ENCODE measurements around the gene PANK2. TPM values are rescaled to one million over a fixed set of nuclear protein-coding genes. Genes with fewer than 3 reads are reported as not detected.
"Not testable (repeated sequence)": the region's sequence is repeated elsewhere in the genome, so short reads cannot be mapped to it uniquely, and the experiment has no call there.

Gene PANK2
- total RNA-seq, 2 donors from 2014 or later = 55.2 to 86.2 TPM

DNA sequence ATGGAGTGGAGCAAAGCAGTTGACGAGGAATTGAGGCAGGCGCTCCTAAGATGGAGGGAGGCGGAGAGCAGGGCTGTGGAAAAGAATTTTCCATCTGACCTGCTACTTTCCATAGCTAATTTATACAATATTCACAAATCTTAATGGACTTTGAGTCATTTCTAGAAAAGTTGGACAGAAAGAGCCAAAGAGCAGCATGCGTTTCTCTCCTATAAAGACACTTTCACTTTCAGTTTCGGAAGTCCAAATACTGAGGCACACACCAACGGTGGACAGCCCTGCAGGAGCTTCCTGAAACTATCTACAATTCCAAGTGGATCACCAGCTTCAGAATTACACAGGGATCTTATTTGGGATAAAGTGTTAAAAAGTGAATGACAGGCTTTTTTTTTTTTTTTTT is 43.5 kb downstream of the PANK2 start:
- DNase-seq (ENCODE audit: low spot score) = no peak
- H3K4me3 Mint-ChIP-seq = peak overlapping the region; percentile 26
- H3K27ac Mint-ChIP-seq = peak overlapping the region; percentile 78 to 85
- no peaks in the 10 kb centered on the region for H3K9me3 Mint-ChIP-seq
- H3K27me3 Mint-ChIP-seq = no peaks in the 10 kb centered on the region
- peaks cover 32 to 43% of the 10 kb centered on the region in 2 donors for H3K4me1 Mint-ChIP-seq (ENCODE audit: low read depth in 2 of 2)
- no peaks in the 10 kb centered on the region for H3K36me3 Mint-ChIP-seq
- ATAC-seq = peak in 1 of 2 donors; percentile 64

DNA sequence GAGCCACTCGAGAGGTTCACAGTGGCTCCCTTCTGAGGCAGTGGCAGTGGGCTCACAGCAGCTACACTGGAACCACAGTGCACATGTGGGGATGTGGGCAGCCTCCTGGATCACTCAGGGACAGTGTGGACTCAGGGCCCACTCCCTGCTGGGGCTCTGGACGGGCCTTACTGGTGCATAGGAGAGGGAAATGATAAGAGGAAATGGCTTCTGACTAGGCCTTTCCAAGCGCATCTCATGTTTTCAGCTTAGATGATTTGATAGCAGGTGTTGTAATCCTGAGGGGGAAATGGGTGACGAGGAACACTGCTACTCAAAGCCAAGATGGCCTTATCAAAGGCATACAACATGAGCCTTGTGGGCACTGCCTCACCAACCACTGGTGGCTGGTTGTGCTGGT is 44.0 kb downstream of the PANK2 start:
- ATAC-seq (no peak), DNase-seq (ENCODE audit: low spot score) (no peak)
- peaks cover 27 to 37% of the 10 kb centered on the region in 2 donors for H3K4me1 Mint-ChIP-seq (ENCODE audit: low read depth in 2 of 2)
- no peaks in the 10 kb centered on the region for H3K36me3 Mint-ChIP-seq
- H3K27ac Mint-ChIP-seq = peak overlapping the region; percentile 78 to 85
- no peaks in the 10 kb centered on the region for H3K27me3 Mint-ChIP-seq
- H3K9me3 Mint-ChIP-seq = no peaks in the 10 kb centered on the region
- no peak overlapping the region for H3K4me3 Mint-ChIP-seq

DNA sequence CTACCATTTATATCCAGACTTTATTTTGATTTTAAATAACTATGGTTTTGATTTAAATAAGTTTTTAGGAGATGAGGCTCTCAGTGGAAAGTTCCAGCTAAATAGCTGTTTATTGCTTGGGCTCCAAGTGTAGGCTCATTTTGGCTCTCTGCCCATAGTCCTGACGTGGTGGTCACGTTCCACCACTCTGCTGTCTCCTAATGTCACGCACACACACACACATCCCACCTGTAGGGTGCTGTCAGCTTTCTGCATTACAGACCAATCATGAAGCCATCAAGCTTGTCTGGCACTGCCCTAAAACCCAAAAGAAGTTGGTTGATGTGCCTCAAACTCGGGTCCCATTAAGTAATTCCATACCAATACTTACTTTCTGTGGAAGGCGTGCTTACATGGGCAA is 45.4 kb downstream of the PANK2 start:
- Mint-ChIP-seq H3K27ac (peak overlapping the region in 1 of 2 donors; percentile 85), H3K4me1 (ENCODE audit: low read depth in 2 of 2) (peaks cover 20 to 31% of the 10 kb centered on the region in 2 donors), H3K36me3 (peaks cover 7% of the 10 kb centered on the region)

DNA sequence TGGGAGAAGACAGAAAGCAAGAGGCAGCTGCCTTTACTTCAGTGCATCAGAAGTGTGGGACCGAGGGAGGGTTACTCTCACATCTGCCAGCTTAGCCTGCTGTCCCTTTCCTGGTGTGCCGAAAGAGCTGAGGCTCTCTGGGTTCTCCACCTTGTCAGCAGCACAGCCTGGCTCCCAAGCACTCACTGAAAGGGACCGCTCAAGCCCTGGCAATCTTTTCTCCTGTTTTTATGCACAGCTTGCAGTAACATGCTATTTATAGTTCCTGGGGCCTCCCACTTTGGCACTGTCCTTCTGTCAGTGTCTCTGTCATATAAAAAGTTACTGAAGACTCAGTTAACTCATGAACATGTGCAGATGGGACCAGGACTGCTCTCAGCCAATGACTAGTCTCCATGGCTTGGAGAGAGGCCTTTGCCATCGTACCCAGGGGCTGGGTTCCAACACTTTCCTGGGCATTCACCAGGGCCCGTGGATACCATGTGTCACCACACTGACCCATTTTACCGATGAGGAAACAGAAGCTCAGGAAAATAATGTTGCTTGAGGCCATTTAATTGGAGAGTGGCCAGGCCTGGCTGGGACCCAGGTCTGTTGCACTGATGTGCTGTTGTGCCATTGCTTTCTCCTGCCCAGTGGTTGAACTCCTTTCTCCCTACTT is 46.2 kb downstream of the PANK2 start:
- ATAC-seq (peak in 1 of 2 donors; percentile 17), DNase-seq (ENCODE audit: low spot score) (no peak)
- peaks cover 15 to 23% of the 10 kb centered on the region in 2 donors for H3K4me1 Mint-ChIP-seq (ENCODE audit: low read depth in 2 of 2)
- H3K27me3 Mint-ChIP-seq = no peaks in the 10 kb centered on the region
- H3K9me3 Mint-ChIP-seq = no peaks in the 10 kb centered on the region
- no peak overlapping the region for H3K4me3 Mint-ChIP-seq
- peaks cover 9% of the 10 kb centered on the region for H3K36me3 Mint-ChIP-seq
- H3K27ac Mint-ChIP-seq = no peak overlapping the region

More for the DNA sequence above, 45.4 kb downstream of the PANK2 start:
- no peaks in the 10 kb centered on the region for H3K27me3 Mint-ChIP-seq
- DNase-seq (ENCODE audit: low spot score) = no peak
- no peaks in the 10 kb centered on the region for H3K9me3 Mint-ChIP-seq
- ATAC-seq = no peak
- no peak overlapping the region for H3K4me3 Mint-ChIP-seq

DNA sequence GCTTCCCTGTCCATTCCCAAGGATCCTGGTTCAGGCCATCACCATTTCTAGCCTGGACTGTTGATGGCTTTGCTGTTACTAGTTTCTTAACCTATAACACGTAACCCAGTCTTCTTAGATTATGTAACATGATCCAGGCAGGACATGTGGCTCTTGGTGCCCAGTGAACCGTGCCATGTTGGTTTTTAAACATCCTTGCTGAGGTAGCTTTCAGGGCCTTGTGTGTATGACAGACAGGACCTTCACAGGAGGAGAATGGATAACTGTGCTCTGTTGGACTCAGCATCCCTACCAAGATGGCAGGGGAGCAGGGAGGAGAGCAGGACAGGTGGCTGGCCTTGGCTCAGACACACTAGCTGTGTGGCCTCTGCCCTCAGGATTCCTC is 46.8 kb downstream of the PANK2 start:
- DNase-seq (ENCODE audit: low spot score) (no peak), ATAC-seq (no peak)
- Mint-ChIP-seq H3K9me3 (no peaks in the 10 kb centered on the region), H3K4me1 (ENCODE audit: low read depth in 2 of 2) (peaks cover 15 to 19% of the 10 kb centered on the region in 2 donors), H3K36me3 (peaks cover 14% of the 10 kb centered on the region), H3K27me3 (no peaks in the 10 kb centered on the region), H3K4me3 (no peak overlapping the region), H3K27ac (no peak overlapping the region)

DNA sequence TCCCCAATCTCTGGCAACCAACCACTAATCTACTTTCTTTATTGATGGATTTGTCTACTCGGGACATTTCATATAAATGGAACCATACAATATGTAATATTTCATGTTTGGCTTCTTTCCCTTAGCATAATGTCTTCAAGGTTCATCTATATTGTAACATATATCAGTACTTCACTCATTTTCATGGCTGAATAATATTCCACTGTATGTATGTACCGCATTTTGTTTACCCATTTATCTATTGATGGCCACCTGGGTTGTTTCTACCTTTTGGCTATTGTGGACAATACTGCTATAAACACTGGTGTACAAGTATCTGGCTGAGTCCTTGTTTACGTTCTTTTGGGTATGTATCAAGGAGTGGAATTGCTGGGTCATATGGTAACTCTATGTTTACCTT is 48.4 kb downstream of the PANK2 start:
- Mint-ChIP-seq H3K27me3 (no peaks in the 10 kb centered on the region), H3K4me3 (no peak overlapping the region), H3K4me1 (ENCODE audit: low read depth in 2 of 2) (peaks cover 8 to 14% of the 10 kb centered on the region in 2 donors), H3K36me3 (peaks cover 21% of the 10 kb centered on the region), H3K27ac (no peak overlapping the region), H3K9me3 (no peaks in the 10 kb centered on the region)
- no peak for DNase-seq (ENCODE audit: low spot score)
- no peak for ATAC-seq

DNA sequence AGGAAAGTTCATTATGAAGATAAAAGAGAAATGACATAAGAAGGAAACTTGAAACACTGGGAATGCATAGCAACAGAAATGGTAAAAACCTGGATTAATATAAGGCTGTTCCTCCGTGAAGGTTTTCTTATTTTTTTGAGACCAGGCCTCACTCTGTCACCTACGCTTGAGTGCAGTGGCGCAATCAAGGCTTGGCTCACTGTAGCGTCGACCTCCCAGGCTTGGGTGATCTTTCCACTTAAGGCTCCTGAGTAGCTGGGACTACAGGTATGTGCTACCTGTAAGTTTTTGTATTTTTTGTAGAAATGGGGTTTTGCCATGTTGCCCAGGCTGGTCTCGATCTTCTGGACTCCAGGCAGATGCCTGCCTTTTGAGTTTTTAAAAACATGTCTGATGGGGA is 51.7 kb downstream of the PANK2 start:
- H3K27me3 Mint-ChIP-seq = no peaks in the 10 kb centered on the region
- H3K4me3 Mint-ChIP-seq = no peak overlapping the region
- DNase-seq (ENCODE audit: low spot score) (no peak), ATAC-seq (no peak)
- no peaks in the 10 kb centered on the region for H3K9me3 Mint-ChIP-seq
- H3K4me1 Mint-ChIP-seq (ENCODE audit: low read depth in 2 of 2) = no peaks in the 10 kb centered on the region
- H3K27ac Mint-ChIP-seq = no peak overlapping the region
- H3K36me3 Mint-ChIP-seq = peaks cover 25% of the 10 kb centered on the region

DNA sequence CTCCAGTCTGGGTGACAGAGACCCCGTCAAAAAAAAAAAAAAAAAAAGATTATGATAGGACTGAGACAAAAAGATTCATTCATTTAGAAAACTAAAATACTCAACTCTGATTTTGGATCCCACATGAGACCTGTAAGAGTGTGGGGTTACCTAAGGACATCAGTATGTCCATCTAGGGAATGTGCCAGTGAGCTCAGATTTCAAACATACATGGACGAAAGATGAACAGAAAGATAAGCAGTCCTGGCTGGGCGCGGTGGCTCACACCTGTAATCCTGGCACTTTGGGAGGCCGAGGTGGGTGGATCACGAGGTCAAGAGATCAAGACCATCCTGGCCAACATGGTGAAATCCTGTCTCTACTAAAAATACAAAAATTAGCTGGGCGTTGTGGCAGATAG is 57.5 kb downstream of the PANK2 start:
- H3K36me3 Mint-ChIP-seq; H3K4me1 Mint-ChIP-seq (ENCODE audit: low read depth in 2 of 2); H3K9me3 Mint-ChIP-seq; DNase-seq (ENCODE audit: low spot score); H3K27me3 Mint-ChIP-seq; H3K27ac Mint-ChIP-seq; ATAC-seq; H3K4me3 Mint-ChIP-seq: not testable (repeated sequence)

DNA sequence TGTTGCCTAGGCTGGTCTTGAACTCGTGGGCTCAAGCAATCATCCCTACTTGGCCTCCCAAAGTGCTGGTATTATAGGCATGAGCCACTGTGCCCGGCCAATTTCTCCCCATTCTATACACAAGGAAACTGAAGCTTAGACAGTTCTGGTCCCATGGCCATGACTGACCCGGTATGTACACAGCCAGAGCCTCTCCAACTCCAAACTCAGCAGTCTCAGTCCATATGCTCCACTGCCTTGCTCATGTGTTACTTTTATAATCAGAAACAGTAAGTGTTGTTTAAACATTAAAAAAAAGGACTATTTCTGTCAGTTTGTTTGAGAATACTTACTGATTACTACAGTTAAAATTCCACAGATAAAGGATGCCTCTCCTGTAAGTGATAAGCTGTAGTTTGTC is 75.5 kb downstream of the PANK2 start:
- H3K27me3 Mint-ChIP-seq = no peaks in the 10 kb centered on the region
- peaks cover 0 to 3% of the 10 kb centered on the region in 2 donors for H3K4me1 Mint-ChIP-seq (ENCODE audit: low read depth in 2 of 2)
- ATAC-seq = no peak
- no peaks in the 10 kb centered on the region for H3K9me3 Mint-ChIP-seq
- H3K27ac Mint-ChIP-seq = no peak overlapping the region
- no peaks in the 10 kb centered on the region for H3K36me3 Mint-ChIP-seq
- H3K4me3 Mint-ChIP-seq = no peak overlapping the region
- DNase-seq (ENCODE audit: low spot score) = no peak

DNA sequence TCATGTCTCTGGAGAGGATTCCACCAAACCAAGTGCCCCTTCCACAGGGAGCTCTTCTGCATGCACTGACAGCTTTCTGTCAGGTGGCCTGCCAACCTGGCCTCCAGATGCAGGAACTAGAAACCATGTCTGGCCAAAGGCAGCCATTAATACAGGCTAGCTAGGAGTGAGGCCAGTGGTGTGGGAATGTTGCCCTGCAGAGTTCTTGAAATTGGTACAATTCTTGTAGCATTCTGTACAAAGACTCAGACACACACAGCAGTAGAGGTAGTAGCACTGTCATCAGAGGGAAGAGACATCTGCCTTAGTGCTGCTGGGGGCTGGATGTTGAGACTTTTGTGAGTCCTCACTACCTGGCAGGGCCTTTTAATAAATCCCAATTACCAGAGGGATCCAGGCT is 77.4 kb downstream of the PANK2 start:
- no peak overlapping the region for H3K4me3 Mint-ChIP-seq
- no peaks in the 10 kb centered on the region for H3K9me3 Mint-ChIP-seq
- DNase-seq (ENCODE audit: low spot score) = no peak
- ATAC-seq = no peak
- H3K27ac Mint-ChIP-seq = no peak overlapping the region
- H3K4me1 Mint-ChIP-seq (ENCODE audit: low read depth in 2 of 2) = peaks cover 0 to 6% of the 10 kb centered on the region in 2 donors
- no peaks in the 10 kb centered on the region for H3K27me3 Mint-ChIP-seq
- H3K36me3 Mint-ChIP-seq = no peaks in the 10 kb centered on the region

DNA sequence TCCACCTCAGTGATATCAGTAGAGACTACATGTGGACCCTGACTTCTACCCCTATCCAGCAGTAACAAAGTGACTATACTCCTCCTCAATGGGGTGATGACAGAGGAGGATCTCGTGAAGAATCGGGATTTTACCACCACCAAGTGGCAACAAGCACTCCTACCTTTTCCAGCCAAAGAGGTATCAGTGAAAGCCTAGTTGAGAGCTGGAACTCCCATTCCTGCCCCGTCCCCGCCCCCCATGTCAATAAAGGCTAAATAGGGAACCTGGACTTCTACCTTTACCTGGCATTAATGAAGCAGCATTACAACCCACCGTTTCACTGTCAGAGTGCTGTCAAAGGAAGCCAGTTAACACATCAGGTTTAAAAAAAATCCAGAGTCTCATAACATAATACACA is 80.8 kb downstream of the PANK2 start:
- H3K4me3 Mint-ChIP-seq = no peak overlapping the region
- H3K27me3 Mint-ChIP-seq = no peaks in the 10 kb centered on the region
- H3K9me3 Mint-ChIP-seq = no peaks in the 10 kb centered on the region
- DNase-seq (ENCODE audit: low spot score) (no peak), ATAC-seq (no peak)
- peaks cover 0 to 6% of the 10 kb centered on the region in 2 donors for H3K4me1 Mint-ChIP-seq (ENCODE audit: low read depth in 2 of 2)
- no peaks in the 10 kb centered on the region for H3K36me3 Mint-ChIP-seq
- no peak overlapping the region for H3K27ac Mint-ChIP-seq

DNA sequence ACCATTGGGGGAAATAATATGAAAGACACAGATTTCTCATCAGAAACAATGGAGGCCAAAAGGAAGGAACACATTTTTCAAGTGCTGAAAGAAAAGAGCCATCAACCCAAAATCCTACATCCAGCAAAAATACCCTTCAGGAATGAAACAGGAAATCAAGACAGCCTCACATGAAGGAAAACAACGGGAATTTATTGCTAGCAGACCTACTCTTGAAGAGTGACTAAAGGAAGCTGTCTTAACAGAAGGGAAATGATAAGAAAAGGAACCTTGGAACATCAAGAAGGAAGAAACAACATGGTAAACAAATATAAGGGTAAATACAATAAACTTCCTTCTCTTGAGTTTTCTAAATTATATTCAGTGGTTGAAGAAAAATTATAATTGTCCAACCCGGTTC is 82.0 kb downstream of the PANK2 start:
- ATAC-seq (no peak), DNase-seq (ENCODE audit: low spot score) (no peak)
- Mint-ChIP-seq H3K27ac (no peak overlapping the region), H3K9me3 (no peaks in the 10 kb centered on the region), H3K27me3 (no peaks in the 10 kb centered on the region), H3K4me1 (ENCODE audit: low read depth in 2 of 2) (peaks cover 0 to 6% of the 10 kb centered on the region in 2 donors), H3K36me3 (no peaks in the 10 kb centered on the region), H3K4me3 (no peak overlapping the region)

DNA sequence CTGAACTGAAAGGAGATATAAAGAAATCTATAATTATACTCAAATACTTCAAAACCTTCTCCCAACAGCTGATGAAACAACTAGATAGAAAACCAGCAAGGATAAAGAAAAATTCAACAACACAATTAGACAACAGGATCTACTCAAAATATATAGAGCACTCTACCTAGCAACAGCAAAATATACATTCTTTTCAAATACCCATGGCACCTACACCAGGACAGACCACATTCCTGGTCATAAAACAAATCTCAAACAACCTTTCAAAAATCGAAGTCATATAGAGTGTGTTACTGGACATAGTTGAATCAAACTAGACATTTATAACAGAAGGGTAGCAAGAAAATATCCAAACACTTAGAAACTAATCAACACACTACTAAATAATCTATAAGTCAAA is 83.0 kb downstream of the PANK2 start:
- ATAC-seq (no peak), DNase-seq (ENCODE audit: low spot score) (no peak)
- Mint-ChIP-seq H3K27ac (no peak overlapping the region), H3K27me3 (no peaks in the 10 kb centered on the region), H3K9me3 (no peaks in the 10 kb centered on the region), H3K4me3 (no peak overlapping the region), H3K36me3 (no peaks in the 10 kb centered on the region), H3K4me1 (ENCODE audit: low read depth in 2 of 2) (peaks cover 0 to 3% of the 10 kb centered on the region in 2 donors)

DNA sequence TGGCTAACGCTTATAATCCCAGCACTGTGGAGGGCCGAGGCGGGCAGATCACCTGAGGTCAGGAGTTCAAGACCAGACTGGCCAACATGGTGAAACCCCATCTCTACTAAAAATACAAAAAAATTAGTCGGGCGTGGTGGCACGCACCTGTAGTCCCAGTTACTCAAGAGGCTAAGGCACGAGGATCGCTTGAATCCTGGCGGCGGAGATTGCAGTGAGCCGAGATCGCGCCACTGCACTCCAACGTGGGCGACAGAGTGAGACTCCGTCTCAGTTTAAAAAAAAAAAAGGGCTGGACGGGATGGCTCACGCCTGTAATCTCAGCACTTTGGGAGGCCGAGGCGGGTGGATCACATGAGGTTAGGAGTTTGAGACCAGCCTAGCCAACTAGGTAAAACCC is 83.4 kb downstream of the PANK2 start:
- H3K27ac Mint-ChIP-seq, ATAC-seq: not testable (repeated sequence)

DNA sequence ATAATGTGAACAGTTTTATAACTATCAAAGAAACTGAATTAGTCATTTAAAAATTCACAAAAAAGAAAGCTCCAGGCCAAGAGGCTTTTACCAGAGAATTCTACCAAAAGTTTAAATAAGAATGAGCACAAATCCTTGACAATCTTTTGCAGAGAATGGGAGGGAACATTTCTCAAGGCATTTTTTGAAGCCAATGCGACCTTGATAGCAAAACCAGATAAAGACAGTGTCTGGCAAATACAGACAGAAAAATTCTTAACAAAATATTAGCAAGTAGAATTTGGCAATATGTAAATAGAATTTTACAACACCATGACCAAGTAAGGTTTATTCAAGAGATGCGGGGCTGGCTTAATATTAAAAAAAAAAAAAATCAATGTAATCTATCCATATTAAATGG is 84.5 kb downstream of the PANK2 start:
- H3K4me1 Mint-ChIP-seq (ENCODE audit: low read depth in 2 of 2) = peaks cover 0 to 3% of the 10 kb centered on the region in 2 donors
- H3K4me3 Mint-ChIP-seq = no peak overlapping the region
- ATAC-seq = no peak
- no peaks in the 10 kb centered on the region for H3K36me3 Mint-ChIP-seq
- H3K27me3 Mint-ChIP-seq = no peaks in the 10 kb centered on the region
- no peak for DNase-seq (ENCODE audit: low spot score)
- no peaks in the 10 kb centered on the region for H3K9me3 Mint-ChIP-seq
- H3K27ac Mint-ChIP-seq = no peak overlapping the region

More for the DNA sequence above, 83.4 kb downstream of the PANK2 start:
- not testable (repeated sequence) for H3K27me3 Mint-ChIP-seq; H3K4me3 Mint-ChIP-seq; H3K36me3 Mint-ChIP-seq; DNase-seq (ENCODE audit: low spot score); H3K9me3 Mint-ChIP-seq; H3K4me1 Mint-ChIP-seq (ENCODE audit: low read depth in 2 of 2)

Measured in natural killer cell treated with Interleukin-12 subunit alpha and Interleukin-12 subunit beta and Interleukin-15 and Interleukin-18, amount 100 ng/mL, for 72 hours (primary cell).